CD4-positive, alpha-beta T cell (primary cell): ENCODE data around the gene TMEM19. TPM values are rescaled to one million over a fixed set of nuclear protein-coding genes. Genes with fewer than 3 reads are reported as not detected.

ENCODE experiments used
- ATAC-seq: fragments of 200-7000 bp; cut with Tn5 transposase; one replicate; pipeline ENCODE4 v1.10.0; 2022; ENCODE audit warnings: mild to moderate bottlenecking; ENCODE audit not compliant: poor library complexity
- CTCF ChIA-PET: fragments of 350-600 bp; sonication (Branson Sonifier 250); formaldehyde crosslinking; loops from one replicate; lab custom pipeline; 2021; ENCODE audit warnings: antibody characterized with exemption, inconsistent platforms; lab: Charles Lee
- POLR2A ChIA-PET: fragments of 350-600 bp; sonication (Branson Sonifier 250); formaldehyde crosslinking; loops from one replicate; lab custom pipeline; 2021; ENCODE audit warnings: antibody characterized with exemption, inconsistent platforms; lab: Charles Lee
- DNase-seq, 14 experiments: peaks; one replicate each; pipeline ENCODE4 v3.0.0-alpha.2; 2013 to 2020; ENCODE audit warnings: mixed read lengths in 2 of 14
- H3K27ac ChIP-seq, 2 donors: one replicate each; pipeline versions ENCODE4 v1.5.1 to v1.7.0; 2013; ENCODE audit warnings: low read length in 2 of 2, low read depth in 1 of 2, mild to moderate bottlenecking in 1 of 2
- H3K27me3 ChIP-seq, 2 experiments: 1 replicate in 1 of 2; 2 replicates in 1 of 2; pipeline versions ENCODE4 v1.6.1 to v1.7.0; 2013; ENCODE audit warnings: low read length in 2 of 2, control low read depth in 1 of 2, mild to moderate bottlenecking in 1 of 2, moderate library complexity in 1 of 2; ENCODE audit not compliant: insufficient read depth in 2 of 2, control insufficient read depth in 1 of 2
- H3K36me3 ChIP-seq: one replicate; pipeline ENCODE4 v1.6.1; 2013; ENCODE audit warnings: low read length, control low read depth; ENCODE audit not compliant: insufficient read depth
- H3K4me1 ChIP-seq: one replicate; pipeline ENCODE4 v1.6.1; 2013; ENCODE audit warnings: low read length, control low read depth; ENCODE audit not compliant: insufficient read depth
- H3K4me3 ChIP-seq: one replicate; pipeline ENCODE4 v1.5.1; 2013; ENCODE audit warnings: mild to moderate bottlenecking, low read length, moderate library complexity
- H3K9me3 ChIP-seq, 2 experiments: 1 replicate in 1 of 2; 2 replicates in 1 of 2; pipeline versions ENCODE4 v1.6.1 to v1.7.0; 2013; ENCODE audit warnings: low read length in 2 of 2, mild to moderate bottlenecking in 2 of 2, control low read depth in 1 of 2, moderate library complexity in 1 of 2; ENCODE audit not compliant: control insufficient read depth in 1 of 2, insufficient read depth in 1 of 2
- H3K27ac Mint-ChIP-seq: one replicate; pipeline ENCODE4 v1.8.0; 2020; ENCODE audit warnings: mixed read lengths
- H3K27me3 Mint-ChIP-seq: one replicate; pipeline ENCODE4 v1.8.0; 2021; ENCODE audit warnings: mixed read lengths
- H3K36me3 Mint-ChIP-seq: one replicate; pipeline ENCODE4 v1.8.0; 2021; ENCODE audit warnings: low read depth, mixed read lengths
- H3K4me1 Mint-ChIP-seq: one replicate; pipeline ENCODE4 v1.8.0; 2021; ENCODE audit warnings: low read depth, mixed read lengths
- H3K4me3 Mint-ChIP-seq: one replicate; pipeline ENCODE4 v1.8.0; 2020; ENCODE audit warnings: mild to moderate bottlenecking, mixed read lengths
- H3K9me3 Mint-ChIP-seq: one replicate; pipeline ENCODE4 v1.8.0; 2020; ENCODE audit warnings: mixed read lengths
- CTCF ChIP-seq: fragments of 200-600 bp; IDR thresholded peaks from one replicate; pipeline ENCODE4 v1.8.0; 2022; ENCODE audit warnings: antibody characterized with exemption, mild to moderate bottlenecking
- intact Hi-C, 2 experiments: fragments of 100-400 bp; cut with DNase I in 1 of 2; cut with micrococcal nuclease in 1 of 2; formaldehyde crosslinking; loops; one replicate each; pipeline versions ENCODE4 v1.15.1 to v1.9.0; 2023 to 2025; cut with DNase I, micrococcal nuclease
- total RNA-seq, 174 experiments: library from RNA in 2 of 174; stranded (reverse) in 2 of 174; gene quantifications; one replicate each; pipeline ENCODE4 v1.2.3 and lab custom pipeline; 2021 to 2026

Gene TMEM19
- total RNA-seq, 2 experiments from 2014 or later = 8.9 to 11.6 TPM

DNA sequence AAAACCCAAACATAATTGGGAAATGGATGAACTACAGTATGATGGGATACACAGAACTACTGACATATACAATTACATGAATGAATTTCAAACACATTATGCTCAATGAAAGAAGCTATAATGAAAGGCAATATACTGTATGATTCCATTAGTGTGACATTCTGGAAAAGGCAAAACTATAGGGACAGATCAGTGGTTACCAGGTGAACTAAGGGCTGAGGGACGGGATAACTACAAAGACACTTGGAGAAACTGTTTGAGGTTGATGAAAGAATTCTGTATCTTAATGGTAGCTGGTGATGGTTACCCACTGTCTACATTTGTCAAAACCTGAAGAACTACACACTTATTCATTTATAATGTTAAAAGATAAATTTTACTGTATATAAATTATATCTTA is 30.0 kb upstream of the TMEM19 start:
- H3K36me3 Mint-ChIP-seq = peaks cover 35% of the 10 kb centered on the region
- intact Hi-C loops = loop anchor here (5.0 kb wide), 2 partner anchors 34 to 36 kb away; no protein-coding TSS in a partner anchor
- no peak for ATAC-seq
- peaks cover 45% of the 10 kb centered on the region for H3K4me1 Mint-ChIP-seq
- Histone ChIP-seq H3K4me1 (peaks cover 4% of the 10 kb centered on the region), H3K4me3 (no peak overlapping the region), H3K27ac (no peak overlapping the region), H3K27me3 (no peaks in the 10 kb centered on the region), H3K9me3 (no peaks in the 10 kb centered on the region), H3K36me3 (peaks cover 62% of the 10 kb centered on the region)
- no peaks in the 10 kb centered on the region for H3K9me3 Mint-ChIP-seq
- ChIA-PET POLR2A (interaction anchor here (0.9 to 1.2 kb wide), 2 partner anchors 10 to 30 kb away, joined by 3 read pairs; partner anchors contain the start of gene TMEM19), CTCF (no interaction called here)
- DNase-seq = no peak
- no peak for TF ChIP-seq CTCF
- no peaks in the 10 kb centered on the region for H3K27me3 Mint-ChIP-seq
- H3K27ac Mint-ChIP-seq = peak overlapping the region; percentile 18
- peak overlapping the region; percentile 7 for H3K4me3 Mint-ChIP-seq

GRCh38 chr12:71656740-71657139 is 29.1 kb upstream of the TMEM19 start:
- Histone ChIP-seq H3K4me1 (peaks cover 12% of the 10 kb centered on the region), H3K27me3 (no peaks in the 10 kb centered on the region), H3K36me3 (peaks cover 62% of the 10 kb centered on the region), H3K27ac (no peak overlapping the region), H3K9me3 (no peaks in the 10 kb centered on the region), H3K4me3 (no peak overlapping the region)
- ChIA-PET CTCF (no interaction called here), POLR2A (interaction anchor here (0.9 kb wide), 1 partner anchor 29 kb away, joined by 3 read pairs; the partner anchor contains the start of gene TMEM19)
- Mint-ChIP-seq H3K27me3 (no peaks in the 10 kb centered on the region), H3K36me3 (peaks cover 37% of the 10 kb centered on the region), H3K4me3 (peak overlapping the region; percentile 21), H3K4me1 (peaks cover 48% of the 10 kb centered on the region), H3K9me3 (no peaks in the 10 kb centered on the region), H3K27ac (no peak overlapping the region)
- intact Hi-C loops = loop anchor here (5.0 kb wide), 2 partner anchors 34 to 36 kb away; no protein-coding TSS in a partner anchor
- DNase-seq (no peak), ATAC-seq (no peak)
- TF ChIP-seq CTCF = no peak

- intact Hi-C loops = loop anchor here (2.0 to 10.0 kb wide), 4 partner anchors 19 to 1297 kb away; partner anchors contain the start of genes KCNMB4 (in 1 of the 2) and RAB21 (in 1 of the 2)
- peak overlapping the region; percentile 97 for H3K27ac Mint-ChIP-seq
- no peaks in the 10 kb centered on the region for H3K9me3 Mint-ChIP-seq
- Histone ChIP-seq H3K27me3 (no peaks in the 10 kb centered on the region), H3K36me3 (peaks cover 28% of the 10 kb centered on the region), H3K4me1 (peaks cover 17% of the 10 kb centered on the region), H3K9me3 (no peaks in the 10 kb centered on the region), H3K4me3 (peak overlapping the region; percentile 91), H3K27ac (peak overlapping the region in 1 of 2 donors; percentile 98)
- no peaks in the 10 kb centered on the region for H3K27me3 Mint-ChIP-seq
- POLR2A ChIA-PET = interaction anchor here (1.4 to 8.4 kb wide), 9 partner anchors 12 to 181 kb away, joined by 4 to 312 read pairs (median 23); partner anchors contain the start of genes RAB21, TBC1D15 and TMEM19
- no peak for TF ChIP-seq CTCF
- ATAC-seq (no peak), DNase-seq (peak in 2 of 14 experiments; percentile 11 to 16)
- H3K4me1 Mint-ChIP-seq = peaks cover 60% of the 10 kb centered on the region
- peak overlapping the region; percentile 99 for H3K4me3 Mint-ChIP-seq
- H3K36me3 Mint-ChIP-seq = peaks cover 64% of the 10 kb centered on the region
- CTCF ChIA-PET = interaction anchor here (0.7 to 4.4 kb wide), 5 partner anchors 23 to 93 kb away, joined by 4 to 52 read pairs (median 7); partner anchors contain the start of genes RAB21 and TMEM19
Measured at GRCh38 chr12:71661977-71662530, 23.8 kb upstream of the TMEM19 start.
